Raji (cell line): ENCODE measurements around the gene IKZF1.

Source experiments
- POLR2A ChIP-seq: IDR thresholded peaks from 2 replicates; pipeline ENCODE4 v1.6.1; 2011; ENCODE audit warnings: low read depth, low read length, control low read depth; ENCODE audit not compliant: insufficient read depth

The IKZF1 gene

DNA sequence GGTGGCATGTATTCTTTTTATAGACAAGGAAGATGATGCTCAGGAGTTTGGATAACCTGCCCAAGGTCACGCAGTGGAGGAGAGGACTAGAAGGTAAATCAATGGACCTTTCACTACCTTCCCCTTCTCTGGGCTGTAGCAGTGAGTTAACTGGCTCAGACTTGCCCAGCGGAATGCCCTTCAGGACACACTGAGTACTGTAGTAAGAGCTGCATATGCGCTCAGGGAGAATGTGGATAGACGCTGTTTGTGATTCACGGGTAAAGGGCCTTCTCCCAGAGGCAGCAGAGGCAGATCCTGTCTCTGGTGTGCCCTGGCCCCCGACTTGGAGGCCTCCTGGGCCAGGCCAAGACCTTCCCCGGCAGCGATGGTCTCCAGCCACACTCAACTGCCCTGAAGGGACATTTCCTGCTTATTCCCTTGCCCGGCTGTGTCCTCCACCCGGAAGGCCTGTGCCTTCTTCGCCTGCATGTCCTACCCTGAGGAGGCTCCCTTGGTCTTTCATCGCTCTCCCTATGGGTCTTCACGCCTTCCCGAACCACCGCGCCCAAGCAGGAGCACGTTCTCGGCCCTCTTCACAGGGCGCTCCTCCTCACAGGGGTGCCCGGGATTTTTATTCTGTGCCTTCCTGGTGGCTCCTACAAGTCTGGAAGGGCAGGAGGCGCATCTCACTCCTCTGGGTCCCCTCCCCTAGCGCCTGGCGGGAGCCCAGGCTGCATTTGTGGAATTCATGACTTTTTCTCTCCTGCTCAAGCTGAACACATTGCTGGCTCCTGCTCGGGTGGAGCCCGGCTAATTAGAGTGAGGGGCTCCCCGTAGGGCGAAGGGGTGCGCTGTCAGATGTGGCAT, 1.8 kb upstream of the IKZF1 start:
- no peak for TF ChIP-seq POLR2A

DNA sequence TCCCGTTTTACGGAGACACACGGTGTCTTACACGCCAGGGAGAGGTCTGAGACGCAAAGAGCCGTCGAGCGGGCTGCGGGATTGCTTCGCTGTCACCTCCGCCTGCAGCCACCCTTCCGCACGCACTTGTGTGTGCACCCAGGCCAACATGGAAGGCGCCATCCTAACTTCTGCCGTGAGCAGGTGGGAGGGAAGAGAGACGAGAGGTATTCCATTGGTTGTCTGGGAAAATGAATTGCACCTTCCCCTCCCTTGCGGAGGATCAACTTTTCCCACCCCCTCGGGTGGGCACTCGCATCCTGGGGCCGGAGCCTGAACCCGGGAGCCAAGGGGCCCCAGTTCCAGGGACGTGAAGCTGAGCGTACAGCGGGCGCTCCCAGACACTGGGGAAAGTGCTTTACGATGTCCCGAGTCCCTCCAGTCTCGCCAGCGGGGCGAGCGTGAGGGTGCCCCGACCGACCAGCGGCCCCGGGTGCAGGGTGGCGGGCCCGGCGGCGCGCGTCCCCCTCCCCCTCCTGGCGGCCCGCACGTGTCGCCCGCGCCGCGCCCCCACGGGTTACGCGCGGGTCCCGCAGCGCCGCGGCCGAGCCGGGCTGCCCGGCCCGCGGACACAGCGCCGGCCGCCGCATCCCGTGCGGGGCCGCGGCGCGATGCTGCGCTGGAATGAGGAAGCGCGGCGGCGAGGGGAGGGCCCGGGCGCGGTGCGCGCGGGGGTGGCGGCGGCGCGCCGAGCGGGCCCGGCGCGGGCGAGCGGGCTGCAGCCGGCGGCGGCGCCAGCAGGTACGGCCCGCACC, 984 bp upstream of the IKZF1 start:
- no peak for TF ChIP-seq POLR2A

DNA sequence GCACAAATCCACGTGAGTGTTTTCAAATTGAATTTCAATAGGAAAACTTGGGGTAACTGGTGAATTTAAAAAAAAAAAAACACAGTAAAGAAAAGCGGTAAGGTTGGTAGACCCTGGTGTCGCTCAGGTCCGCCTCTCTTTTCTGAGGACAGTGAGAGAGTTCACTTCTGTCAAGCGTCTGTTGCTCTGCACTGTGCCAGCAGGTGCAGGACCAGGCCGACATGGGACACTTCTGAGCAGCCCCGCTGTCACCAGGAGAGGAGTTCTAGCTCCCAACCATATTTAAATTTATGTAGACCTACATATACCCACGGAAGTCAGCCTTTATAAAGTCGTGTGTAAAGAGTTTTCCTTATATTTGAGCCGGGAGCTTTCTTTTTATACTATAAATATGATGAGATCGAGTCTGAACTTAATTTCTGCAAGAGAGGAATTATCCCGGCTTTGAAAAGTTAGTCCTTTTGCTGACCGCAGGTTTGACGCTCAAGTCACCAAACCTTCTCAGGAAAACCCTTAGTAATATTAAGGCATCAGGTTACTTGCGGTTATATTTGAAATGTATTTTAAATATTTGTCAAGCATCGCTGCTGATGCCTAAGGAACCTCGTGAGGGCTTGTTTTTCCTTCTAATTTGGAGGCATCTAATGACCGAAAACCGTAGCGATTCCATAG, 531 bp downstream of the IKZF1 start:
- TF ChIP-seq POLR2A = peak; percentile 55

DNA sequence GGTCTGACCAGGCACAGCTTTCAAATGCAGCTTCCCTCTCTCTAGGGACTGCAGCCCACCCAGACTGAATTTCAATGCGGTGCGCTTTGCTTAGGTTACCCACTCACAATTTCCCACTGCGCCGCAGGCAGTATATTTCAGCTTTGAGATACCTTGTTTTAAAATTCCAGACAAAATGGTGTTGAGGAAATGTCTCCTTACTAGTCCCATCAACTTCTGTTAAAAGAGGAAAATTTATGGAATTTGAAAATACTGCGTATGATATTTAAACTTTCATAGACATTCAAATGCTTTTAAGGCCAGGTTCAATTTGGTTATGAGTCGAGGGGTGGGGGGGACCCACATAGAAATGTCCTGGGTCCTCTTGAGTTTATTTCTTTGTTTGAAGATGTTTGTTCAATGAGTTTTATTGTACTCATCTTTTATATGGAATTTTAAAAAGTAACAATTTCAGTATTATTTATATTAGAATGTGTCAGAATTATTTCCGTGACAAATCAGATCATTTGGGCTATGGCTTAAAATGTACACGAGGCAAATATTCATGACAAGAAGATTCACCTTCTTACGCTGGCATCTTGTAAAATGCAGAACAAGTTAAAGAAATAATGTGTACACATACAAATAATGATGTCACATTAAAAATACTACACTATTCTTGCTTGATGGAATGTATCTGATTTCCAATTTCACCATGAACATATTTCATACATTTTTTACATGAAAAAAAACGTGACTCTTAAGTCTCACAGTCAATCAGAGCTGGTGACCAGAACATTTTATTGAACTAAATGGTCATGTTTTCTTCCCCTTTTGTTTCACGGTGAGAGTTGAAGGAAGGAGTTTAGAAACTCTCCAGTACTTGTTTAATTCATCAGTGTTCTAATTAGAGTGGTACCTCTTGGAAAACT, 1.3 kb downstream of the IKZF1 start:
- no peak for TF ChIP-seq POLR2A

DNA sequence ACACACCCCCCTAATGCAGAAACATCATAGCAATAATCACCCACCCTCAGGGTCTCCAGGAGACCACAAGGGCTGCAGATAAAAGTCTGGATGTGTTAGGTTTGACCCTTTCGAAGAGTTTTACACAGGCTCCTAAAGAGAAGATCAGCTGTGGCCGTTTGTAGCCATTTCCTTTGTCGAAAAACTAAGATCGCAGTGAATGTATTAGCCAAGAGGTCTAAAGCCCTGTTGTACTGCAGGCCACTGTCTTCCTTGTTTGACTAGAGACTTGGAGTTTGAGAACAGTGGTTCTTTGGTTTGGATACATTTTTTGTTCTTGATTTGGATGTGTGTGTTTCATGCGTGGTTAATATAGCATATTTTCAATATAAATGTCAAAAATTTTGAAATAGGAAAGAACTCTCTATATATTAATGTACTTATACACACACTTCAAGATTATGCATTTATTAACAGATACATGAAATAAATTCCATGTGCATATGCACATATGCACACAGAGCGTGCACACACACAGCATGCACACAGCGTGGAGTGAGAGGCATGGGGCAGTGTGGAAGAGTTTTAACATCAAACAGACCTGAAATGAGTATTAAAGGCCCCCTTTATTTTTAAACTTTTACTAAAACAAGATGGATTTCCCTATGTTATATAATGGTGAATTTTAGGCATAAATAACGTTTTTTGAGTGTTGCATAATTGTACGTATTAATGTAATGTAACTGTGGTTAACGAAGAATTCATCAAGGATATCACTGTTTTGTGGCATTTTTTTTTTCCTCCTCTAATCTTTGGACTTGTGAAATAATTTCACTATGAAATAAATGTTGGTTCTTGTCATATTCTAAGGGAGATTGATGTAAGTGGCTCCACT, 2.2 kb downstream of the IKZF1 start:
- TF ChIP-seq POLR2A = no peak; the same call in none of the 2 replicates

DNA sequence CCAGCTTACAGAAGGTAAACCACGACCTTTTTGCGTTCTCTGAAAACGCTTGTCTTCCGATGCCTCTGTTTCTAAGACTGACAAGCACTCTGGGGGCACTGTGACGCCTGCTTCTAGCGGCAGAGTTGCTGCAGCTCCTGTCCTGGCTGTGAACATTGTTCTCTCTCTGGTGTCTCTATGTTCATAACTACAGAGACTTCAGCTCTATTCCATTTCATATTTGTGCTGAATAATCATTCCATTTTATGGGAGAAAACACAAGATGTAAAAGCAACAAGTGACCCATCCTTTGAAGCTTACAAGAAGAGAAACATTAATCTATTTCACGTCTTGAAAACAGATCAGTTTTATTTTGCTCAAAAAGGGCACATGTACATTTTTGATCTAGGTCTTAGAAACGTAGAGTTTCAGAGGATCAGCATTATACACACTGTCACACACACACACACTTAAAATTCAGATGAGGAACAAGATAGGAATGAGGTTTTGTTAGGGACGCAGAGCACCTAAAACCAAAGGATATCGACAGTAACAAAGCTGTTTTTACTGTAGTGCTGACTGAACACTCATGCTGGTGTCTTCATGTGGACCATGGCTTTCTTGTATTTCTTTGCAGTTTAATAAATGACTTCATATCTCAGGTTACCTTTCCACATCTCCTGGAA, 3.0 kb downstream of the IKZF1 start:
- TF ChIP-seq POLR2A = peak; percentile 57

DNA sequence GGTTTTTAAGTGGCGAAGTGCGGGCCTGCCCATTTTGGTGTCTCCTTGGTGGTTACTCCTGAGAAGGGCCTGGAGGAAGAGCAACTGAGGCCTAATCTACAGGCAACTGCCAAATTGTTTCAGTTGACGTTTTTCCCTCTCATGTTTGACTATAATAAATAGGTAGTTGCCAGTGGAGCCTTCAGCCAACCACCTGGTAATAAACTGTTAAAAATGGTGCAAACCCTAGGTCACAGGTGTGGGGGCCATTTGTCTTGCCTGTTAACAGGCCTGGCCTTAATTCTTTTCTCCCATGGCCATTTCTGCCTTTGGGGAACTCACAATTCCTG, 3.7 kb downstream of the IKZF1 start:
- no peak for TF ChIP-seq POLR2A

DNA sequence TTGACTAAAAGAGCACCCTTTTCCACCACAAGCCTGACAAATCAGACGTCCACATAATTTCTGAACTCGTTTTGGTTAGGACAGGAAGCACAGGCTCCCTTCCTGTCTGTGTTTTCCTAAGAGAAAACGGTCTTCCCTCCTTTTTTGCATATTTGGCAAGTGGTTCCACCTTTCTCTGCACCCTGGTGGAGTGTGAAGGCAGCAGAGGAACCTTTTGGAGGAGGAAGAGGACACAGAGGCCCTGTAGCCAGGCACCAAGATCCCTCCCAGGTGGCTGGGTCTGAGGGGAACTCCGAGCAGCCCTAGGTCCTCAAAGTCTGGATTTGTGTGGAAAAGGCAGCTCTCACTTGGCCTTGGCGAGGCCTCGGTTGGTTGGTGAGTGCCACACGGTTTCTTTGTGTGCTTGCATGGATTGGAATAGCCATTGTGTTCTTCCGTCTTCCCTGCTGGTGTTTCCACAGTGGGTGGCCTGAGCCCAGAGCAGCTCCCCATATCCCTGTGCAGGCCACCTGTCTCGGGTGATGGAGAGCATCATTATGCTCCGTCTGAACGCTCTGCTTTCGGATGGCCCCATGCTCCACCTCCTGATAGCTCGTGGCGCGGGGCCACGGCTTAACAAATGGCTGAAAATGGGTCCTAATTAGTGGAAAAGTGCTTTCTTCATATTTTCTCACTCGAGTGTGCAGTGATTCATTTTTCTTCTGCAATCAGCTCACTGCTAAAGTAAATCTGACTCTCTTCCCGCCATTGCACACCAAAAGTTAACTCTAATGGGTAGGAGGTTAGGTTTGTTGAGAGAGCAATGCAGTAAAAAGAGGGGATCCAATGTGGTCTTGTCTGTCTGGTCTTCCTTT, 4.2 kb downstream of the IKZF1 start:
- peak; percentile 88 for TF ChIP-seq POLR2A

DNA sequence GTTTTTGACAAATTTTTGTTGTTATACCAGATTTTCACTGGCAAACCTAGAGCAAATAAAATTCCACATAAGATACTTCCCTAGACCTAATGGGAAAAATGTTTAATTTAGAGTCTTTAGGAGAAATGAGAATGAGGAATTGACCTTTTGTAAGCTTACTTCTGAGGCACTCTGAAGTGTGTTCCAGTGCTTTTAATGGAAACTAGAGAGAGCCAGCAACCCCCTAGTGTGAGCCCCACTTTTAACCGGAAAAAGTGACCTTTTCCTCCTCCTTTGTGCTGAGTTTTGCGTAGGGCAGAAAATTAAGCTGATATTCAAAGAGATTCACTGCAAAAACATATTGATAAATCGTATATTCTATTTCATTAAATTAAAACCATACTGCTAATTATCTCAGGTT, 5.2 kb downstream of the IKZF1 start:
- no peak; the same call in 1 of the 2 replicates for TF ChIP-seq POLR2A

DNA sequence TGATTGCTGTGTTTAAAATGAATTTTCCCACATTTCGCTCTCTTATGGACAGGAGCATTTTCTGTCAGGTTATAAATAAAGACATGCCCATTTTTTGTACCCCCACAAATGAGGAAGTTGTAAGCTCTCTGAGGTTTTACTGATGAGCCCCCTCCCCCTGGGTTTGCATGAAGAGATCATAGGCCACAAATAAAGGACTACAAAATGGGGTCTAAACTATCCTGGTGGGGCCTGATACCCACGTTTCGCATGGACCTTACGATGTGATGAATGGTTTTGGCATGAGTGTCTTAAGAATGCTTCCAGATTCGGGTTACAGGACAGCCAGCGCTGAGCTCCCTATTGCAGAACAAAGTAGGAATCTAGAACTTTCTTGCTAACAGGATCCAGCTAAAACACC, 5.8 kb downstream of the IKZF1 start:
- TF ChIP-seq POLR2A = no peak

DNA sequence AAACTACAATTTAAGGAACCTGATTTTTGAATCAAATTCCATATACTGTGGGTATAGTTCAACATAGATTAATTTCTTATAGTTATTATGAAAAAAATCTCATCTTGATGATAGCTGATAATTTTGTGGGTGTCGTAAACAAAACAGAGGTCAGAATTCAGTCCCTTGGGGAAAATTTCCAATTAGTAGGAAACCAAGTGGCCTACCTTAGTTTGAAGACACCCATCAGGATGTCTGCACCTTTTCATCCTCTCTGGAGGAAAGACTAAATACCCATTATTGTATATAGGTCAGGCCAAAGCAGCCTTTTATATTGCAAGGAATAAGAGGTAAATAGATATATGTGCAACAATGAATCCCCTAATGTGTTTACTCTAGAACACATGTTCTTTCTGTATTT, 6.4 kb downstream of the IKZF1 start:
- no peak for TF ChIP-seq POLR2A
